NCI-H526 treated with DMSO at 0.1 percent for 48 hours (cell line): Measurements from ENCODE around the gene EXOSC10.
"Not testable (repeated sequence)": the region's sequence is repeated elsewhere in the genome, so short reads cannot be mapped to it uniquely, and the experiment has no call there.

ENCODE experiments used
- DNase-seq: peaks from one replicate; lab custom pipeline; 2025; lab: John Stamatoyannopoulos, UW

Gene EXOSC10

GRCh38 chr1:11044086-11044848 lies 55.4 kb downstream of the EXOSC10 start:
- no peak for DNase-seq

GRCh38 chr1:11042995-11043874 lies 56.4 kb downstream of the EXOSC10 start:
- DNase-seq, result no peak

- no peak for DNase-seq
These were observed 57.6 kb downstream of the EXOSC10 start for GRCh38 chr1:11042065-11042464.

GRCh38 chr1:11041048-11041447 lies 58.6 kb downstream of the EXOSC10 start:
- no peak for DNase-seq

- DNase-seq, result not testable (repeated sequence)
These were observed 59.6 kb downstream of the EXOSC10 start for GRCh38 chr1:11040105-11040429.

DNA sequence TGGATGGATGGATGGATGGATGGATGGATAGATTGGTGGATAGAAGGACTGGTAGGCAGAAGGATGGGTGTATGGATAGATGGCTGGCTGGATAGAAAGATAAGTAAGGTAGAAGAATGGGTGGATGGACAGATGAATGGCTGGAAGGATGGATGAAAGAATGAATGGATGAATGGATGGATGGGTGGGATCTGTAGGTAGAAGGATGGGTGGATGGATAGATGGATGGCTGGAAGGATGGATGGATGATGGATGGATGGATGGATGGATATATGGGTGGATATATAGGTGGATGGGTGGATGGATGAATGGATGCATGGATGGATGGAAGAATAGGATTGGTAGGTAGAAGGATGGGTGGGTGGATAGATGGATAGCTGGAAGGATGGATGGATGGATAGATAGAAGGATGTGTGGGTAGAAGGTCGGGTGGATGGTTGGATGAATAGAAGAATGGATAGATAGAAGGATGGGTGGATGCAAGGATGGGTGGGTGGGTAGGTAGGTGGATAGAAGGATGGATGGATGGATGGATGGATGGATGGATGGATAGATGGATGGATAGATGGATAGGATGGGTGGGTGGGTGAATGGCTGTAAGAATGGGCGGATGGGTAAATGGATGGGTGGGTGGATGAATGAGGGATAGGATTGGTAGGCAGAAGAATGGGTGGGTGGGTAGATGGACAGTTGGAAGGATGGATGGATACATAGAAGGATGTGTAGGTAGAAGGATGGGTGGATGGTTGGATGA lies 60.1 kb downstream of the EXOSC10 start:
- DNase-seq, result no peak

- DNase-seq, result peak; percentile 13
These were observed 61.9 kb downstream of the EXOSC10 start for GRCh38 chr1:11037740-11038182.

- not testable (repeated sequence) for DNase-seq
These were observed 62.5 kb downstream of the EXOSC10 start for GRCh38 chr1:11037019-11037739.

- no peak for DNase-seq
These were observed 67.9 kb downstream of the EXOSC10 start for GRCh38 chr1:11031624-11032262.

DNA sequence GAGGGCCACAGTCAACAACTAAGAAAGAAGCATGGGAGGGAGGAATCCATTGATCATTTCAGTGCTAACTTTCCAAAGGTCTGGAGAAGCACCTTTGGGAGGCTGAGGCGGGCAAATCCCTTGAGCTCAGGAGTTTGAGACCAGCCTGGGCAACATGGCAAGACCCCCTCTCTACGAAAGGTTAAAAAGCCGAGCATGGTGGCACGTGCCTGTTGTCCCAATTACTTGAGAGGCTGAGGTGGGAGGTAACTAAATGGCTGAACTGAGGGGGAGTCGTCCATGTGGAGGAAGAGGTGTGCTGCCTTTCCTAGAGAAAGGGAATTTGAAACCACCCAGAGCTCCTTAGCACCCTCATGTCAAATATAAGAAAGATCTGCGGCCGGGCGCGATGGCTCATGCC lies 68.8 kb downstream of the EXOSC10 start:
- DNase-seq, result no peak

GRCh38 chr1:11028018-11028417 lies 71.7 kb downstream of the EXOSC10 start:
- DNase-seq, result no peak

- no peak for DNase-seq
These were observed 72.4 kb downstream of the EXOSC10 start for GRCh38 chr1:11027316-11027715.

DNA sequence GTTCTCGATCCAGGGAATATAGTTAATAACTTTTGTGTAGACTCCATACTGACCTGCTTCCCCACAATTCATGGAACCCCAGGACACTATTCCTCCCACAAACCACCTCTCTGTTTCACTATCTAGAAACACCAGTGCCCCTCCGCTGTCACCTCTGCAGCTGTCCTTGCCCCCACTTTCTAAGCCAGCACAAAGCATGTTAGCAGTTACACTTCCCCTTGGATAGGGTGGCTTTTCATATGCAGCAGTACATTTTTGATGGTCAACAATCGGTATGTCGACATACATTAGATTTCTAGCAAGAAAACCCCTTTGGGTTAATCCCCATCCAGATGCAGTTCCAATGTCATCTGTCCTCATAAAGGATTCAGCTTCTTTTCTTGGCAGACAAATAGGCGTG lies 72.8 kb downstream of the EXOSC10 start:
- no peak for DNase-seq

GRCh38 chr1:11026052-11026451 lies 73.6 kb downstream of the EXOSC10 start:
- no peak for DNase-seq

DNA sequence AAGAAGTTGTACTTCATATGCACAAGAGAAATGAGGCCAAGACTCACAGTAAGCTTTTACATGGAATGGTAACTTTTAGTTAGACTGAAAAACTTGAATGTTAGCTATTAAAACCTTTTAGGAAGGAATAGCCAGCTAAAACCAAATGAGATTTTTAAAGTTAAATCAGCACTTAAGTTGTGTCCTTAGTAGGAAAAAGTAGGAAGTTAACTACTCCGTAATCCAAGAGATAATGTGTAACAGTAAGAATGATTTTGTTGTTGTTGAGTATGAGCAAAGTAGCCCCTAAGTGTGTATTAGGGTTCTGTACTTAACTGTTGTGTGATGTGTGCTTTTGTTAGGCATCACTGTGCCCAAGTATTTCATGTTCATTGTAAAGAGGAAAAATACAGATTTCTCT lies 74.1 kb downstream of the EXOSC10 start:
- no peak for DNase-seq

- no peak for DNase-seq
These were observed 74.8 kb downstream of the EXOSC10 start for GRCh38 chr1:11024874-11025203.

DNA sequence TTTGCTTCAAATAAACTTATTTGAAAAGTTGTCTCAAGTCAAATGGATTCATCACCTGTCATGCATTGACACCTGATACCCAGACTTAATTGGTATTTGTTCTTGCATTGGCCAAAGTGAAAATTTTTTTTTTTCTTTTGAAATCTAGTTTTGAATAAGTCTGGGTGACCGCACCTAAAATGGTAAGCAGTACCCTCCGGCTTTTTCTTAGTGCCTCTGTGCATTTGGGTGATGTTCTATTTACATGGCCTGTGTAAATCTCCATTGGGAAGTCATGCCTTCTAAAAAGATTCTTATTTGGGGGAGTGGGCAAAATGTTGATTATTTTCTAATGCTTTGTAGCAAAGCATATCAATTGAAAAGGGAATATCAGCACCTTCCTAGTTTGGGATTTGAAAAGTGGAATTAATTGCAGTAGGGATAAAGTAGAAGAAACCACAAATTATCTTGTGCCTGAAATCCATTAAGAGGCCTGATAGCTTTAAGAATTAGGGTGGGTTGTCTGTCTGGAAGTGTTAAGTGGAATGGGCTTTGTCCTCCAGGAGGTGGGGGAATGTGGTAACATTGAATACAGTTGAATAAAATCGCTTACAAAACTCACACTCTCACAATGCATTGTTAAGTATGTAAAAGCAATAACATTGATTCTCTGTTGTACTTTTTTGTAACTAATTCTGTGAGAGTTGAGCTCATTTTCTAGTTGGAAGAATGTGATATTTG lies 75.4 kb downstream of the EXOSC10 start:
- DNase-seq, result no peak

DNA sequence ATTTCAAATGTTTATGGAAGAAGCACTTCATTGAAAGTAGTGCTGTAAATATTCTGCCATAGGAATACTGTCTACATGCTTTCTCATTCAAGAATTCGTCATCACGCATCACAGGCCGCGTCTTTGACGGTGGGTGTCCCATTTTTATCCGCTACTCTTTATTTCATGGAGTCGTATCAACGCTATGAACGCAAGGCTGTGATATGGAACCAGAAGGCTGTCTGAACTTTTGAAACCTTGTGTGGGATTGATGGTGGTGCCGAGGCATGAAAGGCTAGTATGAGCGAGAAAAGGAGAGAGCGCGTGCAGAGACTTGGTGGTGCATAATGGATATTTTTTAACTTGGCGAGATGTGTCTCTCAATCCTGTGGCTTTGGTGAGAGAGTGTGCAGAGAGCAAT lies 76.5 kb downstream of the EXOSC10 start:
- DNase-seq, result no peak

DNA sequence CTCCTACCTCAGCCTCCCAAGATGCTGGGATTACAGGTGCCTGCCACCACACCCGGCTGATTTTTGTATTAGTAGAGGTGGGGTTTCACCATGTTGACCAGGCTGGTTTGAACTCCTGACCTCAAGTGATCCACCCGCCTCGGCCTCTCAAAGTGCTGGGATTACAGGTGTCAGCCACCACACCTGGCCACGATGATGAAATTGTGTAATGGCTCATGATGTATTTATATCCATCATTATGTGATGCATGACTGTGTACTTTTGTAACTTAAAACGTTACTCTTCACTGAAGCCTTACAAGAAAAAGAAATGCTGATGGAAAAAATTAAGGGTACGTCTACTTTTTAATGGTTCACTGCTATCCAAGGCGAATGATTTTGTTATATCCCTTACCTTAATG lies 79.7 kb downstream of the EXOSC10 start:
- no peak for DNase-seq

DNA sequence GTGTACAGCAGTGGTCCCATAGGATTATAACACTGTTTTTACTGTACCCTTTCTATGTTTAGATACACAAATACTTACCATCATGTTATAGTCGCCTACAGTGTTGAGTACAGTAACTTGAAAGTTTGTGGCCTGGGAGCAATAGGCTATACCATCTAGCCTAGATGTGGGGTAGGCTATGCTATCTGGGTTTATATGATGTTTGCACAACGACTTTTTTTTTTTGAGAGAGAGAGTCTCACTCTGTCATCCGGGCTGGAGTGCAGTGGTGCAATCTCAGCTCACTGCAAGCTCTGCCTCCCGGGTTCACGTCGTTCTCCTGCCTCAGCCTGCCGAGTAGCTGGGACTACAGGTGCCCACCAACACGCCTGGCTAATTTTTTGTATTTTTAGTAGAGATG lies 80.3 kb downstream of the EXOSC10 start:
- not testable (repeated sequence) for DNase-seq
